H1 (cell line): ENCODE results near the gene DIPK1B.

Source experiments
- CEBPB ChIP-seq: IDR thresholded peaks from 2 replicates; pipeline ENCODE4 v1.6.1; 2012; ENCODE audit warnings: low read depth, low read length
- CHD1 ChIP-seq: IDR thresholded peaks from 2 replicates; pipeline ENCODE4 v1.6.1; 2012; ENCODE audit warnings: low read depth, low read length, improper control_type of control experiment
- EP300 ChIP-seq, 2 experiments: IDR thresholded peaks; 1 replicate in 1 of 2; 2 replicates in 1 of 2; pipeline ENCODE4 v1.6.1; 2011 to 2012; ENCODE audit warnings: low read depth in 2 of 2, low read length in 2 of 2, mild to moderate bottlenecking in 2 of 2, borderline replicate concordance in 1 of 2, inconsistent platforms in 1 of 2, moderate library complexity in 1 of 2
- EZH2 ChIP-seq: fragments of 200-600 bp; sonication (generic); IDR thresholded peaks from 2 replicates; pipeline ENCODE4 v1.7.1; 2012; ENCODE audit warnings: low read depth, mild to moderate bottlenecking, moderate library complexity, low read length, inconsistent platforms; ENCODE audit not compliant: severe bottlenecking
- POLR2A ChIP-seq, 2 experiments: IDR thresholded peaks; 1 replicate in 1 of 2; 2 replicates in 1 of 2; pipeline ENCODE4 v1.6.1; 2011; ENCODE audit warnings: low read depth in 2 of 2, low read length in 2 of 2, mild to moderate bottlenecking in 2 of 2; ENCODE audit errors: control extremely low read depth in 1 of 2
- RNF2 ChIP-seq: fragments of 200-900, 300-1000 bp; sonication (generic); IDR thresholded peaks from 2 replicates; pipeline ENCODE4 v1.7.1; 2016; ENCODE audit warnings: borderline replicate concordance, low read depth, mild to moderate bottlenecking, antibody characterized with exemption, low read length; ENCODE audit not compliant: poor library complexity, severe bottlenecking; ENCODE audit errors: missing control alignments
- SP4 ChIP-seq: IDR thresholded peaks from 2 replicates; pipeline ENCODE4 v1.6.1; 2012; ENCODE audit warnings: low read length, inconsistent platforms
- TAF1 ChIP-seq: IDR thresholded peaks from 2 replicates; pipeline ENCODE4 v1.6.1; 2011; ENCODE audit warnings: mild to moderate bottlenecking, low read depth, low read length
- TCF12 ChIP-seq: IDR thresholded peaks from 2 replicates; pipeline ENCODE4 v1.6.1; 2011; ENCODE audit warnings: low read depth, mild to moderate bottlenecking, low read length
- YY1 ChIP-seq: IDR thresholded peaks from 2 replicates; pipeline ENCODE4 v1.6.1; 2011; ENCODE audit warnings: low read depth, mild to moderate bottlenecking, low read length
- TF ChIP-seq, protein P1 (sequence below), 3 experiments: IDR thresholded peaks; 1 replicate in 2 of 3; 2 replicates in 1 of 3; pipeline versions ENCODE4 v1.5.1 to v1.6.1; 2011; ENCODE audit warnings: low read length in 3 of 3, mild to moderate bottlenecking in 3 of 3, inconsistent platforms in 2 of 3, low read depth in 1 of 3, moderate library complexity in 1 of 3; ENCODE audit not compliant: insufficient read depth in 1 of 3; ENCODE audit errors: control extremely low read depth in 1 of 3
- TF ChIP-seq, protein P2 (sequence below): IDR thresholded peaks from 2 replicates; pipeline ENCODE4 v1.6.1; 2012; ENCODE audit warnings: inconsistent platforms
- TF ChIP-seq, protein P3 (sequence below): IDR thresholded peaks from 2 replicates; pipeline ENCODE4 v1.6.1; 2012; ENCODE audit warnings: low read length, inconsistent platforms

DNA sequence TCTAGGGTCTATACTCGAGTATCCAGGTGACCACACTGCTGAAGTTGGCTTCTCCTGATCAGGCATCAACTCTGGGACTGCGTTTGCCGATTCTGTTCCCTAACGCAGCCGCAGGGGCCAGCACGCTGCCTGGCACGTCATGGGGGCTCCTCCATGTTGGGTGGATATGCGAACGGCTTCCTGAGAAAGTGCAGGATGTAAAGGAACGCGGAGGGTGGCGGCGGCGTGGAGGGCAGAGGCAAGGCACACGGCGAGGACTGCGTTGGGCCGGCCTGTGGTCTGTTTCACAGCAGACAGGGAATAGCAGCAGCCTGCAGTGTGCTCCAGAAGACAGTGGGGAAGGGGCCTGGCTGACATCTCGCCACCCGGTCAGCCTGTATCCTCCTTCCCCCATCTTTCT is 26.6 kb downstream of the DIPK1B start:
- TF ChIP-seq POLR2A (IDR thresholded peaks at IDR 0.05; ENCODE audit: control extremely low read depth in 1 of 2, low read depth in 2 of 2, low read length in 2 of 2) (no peak), RNF2 (no peak), TCF12 (no peak), TAF1 (no peak), CEBPB (no peak), EP300 (IDR thresholded peaks at IDR 0.05; ENCODE audit: borderline replicate concordance in 1 of 2, low read depth in 2 of 2, low read length in 2 of 2) (no peak), YY1 (no peak), EZH2 (no peak), CHD1 (no peak), SP4 (no peak)
- TF ChIP-seq, protein P1, sequence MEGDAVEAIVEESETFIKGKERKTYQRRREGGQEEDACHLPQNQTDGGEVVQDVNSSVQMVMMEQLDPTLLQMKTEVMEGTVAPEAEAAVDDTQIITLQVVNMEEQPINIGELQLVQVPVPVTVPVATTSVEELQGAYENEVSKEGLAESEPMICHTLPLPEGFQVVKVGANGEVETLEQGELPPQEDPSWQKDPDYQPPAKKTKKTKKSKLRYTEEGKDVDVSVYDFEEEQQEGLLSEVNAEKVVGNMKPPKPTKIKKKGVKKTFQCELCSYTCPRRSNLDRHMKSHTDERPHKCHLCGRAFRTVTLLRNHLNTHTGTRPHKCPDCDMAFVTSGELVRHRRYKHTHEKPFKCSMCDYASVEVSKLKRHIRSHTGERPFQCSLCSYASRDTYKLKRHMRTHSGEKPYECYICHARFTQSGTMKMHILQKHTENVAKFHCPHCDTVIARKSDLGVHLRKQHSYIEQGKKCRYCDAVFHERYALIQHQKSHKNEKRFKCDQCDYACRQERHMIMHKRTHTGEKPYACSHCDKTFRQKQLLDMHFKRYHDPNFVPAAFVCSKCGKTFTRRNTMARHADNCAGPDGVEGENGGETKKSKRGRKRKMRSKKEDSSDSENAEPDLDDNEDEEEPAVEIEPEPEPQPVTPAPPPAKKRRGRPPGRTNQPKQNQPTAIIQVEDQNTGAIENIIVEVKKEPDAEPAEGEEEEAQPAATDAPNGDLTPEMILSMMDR (IDR thresholded peaks at IDR 0.05; ENCODE audit: control extremely low read depth in 1 of 3, insufficient read depth in 1 of 3, low read depth in 1 of 3, low read length in 3 of 3) = no peak
- TF ChIP-seq, protein P2, sequence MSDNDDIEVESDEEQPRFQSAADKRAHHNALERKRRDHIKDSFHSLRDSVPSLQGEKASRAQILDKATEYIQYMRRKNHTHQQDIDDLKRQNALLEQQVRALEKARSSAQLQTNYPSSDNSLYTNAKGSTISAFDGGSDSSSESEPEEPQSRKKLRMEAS = no peak
- TF ChIP-seq, protein P3, sequence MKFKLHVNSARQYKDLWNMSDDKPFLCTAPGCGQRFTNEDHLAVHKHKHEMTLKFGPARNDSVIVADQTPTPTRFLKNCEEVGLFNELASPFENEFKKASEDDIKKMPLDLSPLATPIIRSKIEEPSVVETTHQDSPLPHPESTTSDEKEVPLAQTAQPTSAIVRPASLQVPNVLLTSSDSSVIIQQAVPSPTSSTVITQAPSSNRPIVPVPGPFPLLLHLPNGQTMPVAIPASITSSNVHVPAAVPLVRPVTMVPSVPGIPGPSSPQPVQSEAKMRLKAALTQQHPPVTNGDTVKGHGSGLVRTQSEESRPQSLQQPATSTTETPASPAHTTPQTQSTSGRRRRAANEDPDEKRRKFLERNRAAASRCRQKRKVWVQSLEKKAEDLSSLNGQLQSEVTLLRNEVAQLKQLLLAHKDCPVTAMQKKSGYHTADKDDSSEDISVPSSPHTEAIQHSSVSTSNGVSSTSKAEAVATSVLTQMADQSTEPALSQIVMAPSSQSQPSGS = no peak
